GM12878 (cell line): Measurements from ENCODE around the gene TGM5. TPM values are rescaled to one million over a fixed set of nuclear protein-coding genes. Genes with fewer than 3 reads are reported as not detected.

Experiments used
- ATAC-seq: fragments of 200-7000 bp; cut with Tn5 transposase; 3 replicates; pipeline ENCODE4 v1.9.1; 2020; ENCODE audit warnings: mild to moderate bottlenecking, moderate library complexity
- BruUV-seq: library from RNA; stranded (reverse); fragments of 400-500 nt; replicated peaks from 2 replicates; lab custom pipeline; 2021; lab: Mats Ljungman, UMichigan
- CTCF ChIA-PET: fragments of 300-600 bp; sonication (Branson Sonifier 250); formaldehyde crosslinking; extraction: SDS; loops from one replicate; lab custom pipeline; 2021; ENCODE audit warnings: inconsistent platforms; lab: Yijun Ruan, JAX
- POLR2A ChIA-PET: fragments of 350-600 bp; formaldehyde crosslinking; extraction: SDS; loops from one replicate; lab custom pipeline; 2021; ENCODE audit warnings: inconsistent platforms; lab: Charles Lee
- RAD21 ChIA-PET: fragments of 300-600 bp; sonication (Branson Sonifier 250); formaldehyde crosslinking; loops from one replicate; lab custom pipeline; 2023; ENCODE audit warnings: antibody characterized with exemption; ENCODE audit not compliant: unreplicated experiment; lab: Charles Lee
- SMC1A ChIA-PET: fragments of 300-600 bp; sonication (Branson Sonifier 250); formaldehyde crosslinking; loops from one replicate; lab custom pipeline; 2023; ENCODE audit not compliant: unreplicated experiment, uncharacterized antibody; lab: Charles Lee
- DNase-seq: peaks from one replicate; pipeline ENCODE4 v3.0.0-alpha.2; 2011; ENCODE audit warnings: low read depth, low spot score
- FAIRE-seq: peaks from 3 replicates; lab custom pipeline; 2011; peaks lifted over from hg19 to GRCh38; lab: Jason Lieb, UNC
- H2AFZ ChIP-seq: 2 replicates; pipeline ENCODE4 v1.6.0; 2011; ENCODE audit warnings: low read depth, low read length, control low read depth; ENCODE audit not compliant: control insufficient read depth
- H3K27ac ChIP-seq: 2 replicates; pipeline ENCODE4 v1.5.1; 2011; ENCODE audit warnings: control low read depth; ENCODE audit not compliant: control insufficient read depth, insufficient read depth
- H3K27me3 ChIP-seq, 2 experiments: replicated peaks in 1 of 2; 2 replicates each; pipeline versions ENCODE4 v1.6.0 to v1.6.1; 2011; ENCODE audit warnings: low read length in 1 of 2; ENCODE audit not compliant: control insufficient read depth in 2 of 2, insufficient read depth in 2 of 2
- H3K36me3 ChIP-seq, 2 experiments: 2 replicates each; pipeline ENCODE4 v1.5.1; 2011; ENCODE audit warnings: low read length in 1 of 2; ENCODE audit not compliant: control insufficient read depth in 2 of 2, insufficient read depth in 2 of 2
- H3K4me1 ChIP-seq: 2 replicates; pipeline ENCODE4 v1.6.1; 2011; ENCODE audit warnings: mild to moderate bottlenecking, low read length, moderate library complexity, mixed read lengths; ENCODE audit not compliant: control insufficient read depth, insufficient read depth
- H3K4me2 ChIP-seq: 2 replicates; pipeline ENCODE4 v1.6.0; 2011; ENCODE audit warnings: control low read depth; ENCODE audit not compliant: control insufficient read depth, insufficient read depth
- H3K4me3 ChIP-seq: fragments of 200-600 bp; sonication (generic); 2 replicates; pipeline ENCODE4 v1.5.1; 2016
- H3K79me2 ChIP-seq: 2 replicates; pipeline ENCODE4 v1.6.0; 2011; ENCODE audit warnings: low read length; ENCODE audit not compliant: control insufficient read depth, insufficient read depth
- H3K9ac ChIP-seq: 2 replicates; pipeline ENCODE4 v1.8.0; 2011; ENCODE audit warnings: low read length, control low read depth, mixed read lengths; ENCODE audit not compliant: control insufficient read depth, insufficient read depth
- H3K9me3 ChIP-seq: replicated peaks from 3 replicates; pipeline ENCODE4 v1.5.1; 2011; ENCODE audit warnings: mild to moderate bottlenecking, low read length; ENCODE audit not compliant: control insufficient read depth, insufficient read depth
- H4K20me1 ChIP-seq: 2 replicates; pipeline ENCODE4 v1.6.0; 2011; ENCODE audit not compliant: control insufficient read depth, insufficient read depth
- ATF2 ChIP-seq: IDR thresholded peaks from 2 replicates; pipeline ENCODE4 v1.6.1; 2012; ENCODE audit warnings: low read length, inconsistent platforms
- BMI1 ChIP-seq: fragments of 450-650 bp; IDR thresholded peaks from 2 replicates; pipeline ENCODE4 v1.6.1; 2016; ENCODE audit warnings: mild to moderate bottlenecking, moderate library complexity, borderline replicate concordance
- CHD1 ChIP-seq: IDR thresholded peaks from 2 replicates; pipeline ENCODE4 v1.6.1; 2012; ENCODE audit warnings: low read depth, low read length, improper control_type of control experiment
- CHD4 ChIP-seq: fragments of 200-600 bp; sonication (generic); IDR thresholded peaks from 2 replicates; pipeline ENCODE4 v1.6.1; 2016; ENCODE audit warnings: mild to moderate bottlenecking
- HCFC1 ChIP-seq: fragments of 150-350 bp; IDR thresholded peaks from 2 replicates; pipeline ENCODE4 v1.6.1; 2014; ENCODE audit warnings: low read length
- HDAC6 ChIP-seq: fragments of 200-600 bp; sonication (generic); IDR thresholded peaks from one replicate; pipeline ENCODE4 v1.8.0; 2017; ENCODE audit warnings: antibody characterized with exemption; ENCODE audit not compliant: unreplicated experiment
- IRF3 ChIP-seq: fragments of 450-650 bp; IDR thresholded peaks from 2 replicates; pipeline ENCODE4 v1.6.1; 2014; ENCODE audit warnings: mild to moderate bottlenecking
- JUND ChIP-seq: IDR thresholded peaks from 2 replicates; pipeline ENCODE4 v1.6.1; 2012; ENCODE audit warnings: low read depth, mild to moderate bottlenecking, low read length, improper control_type of control experiment, moderate library complexity
- NFIC ChIP-seq: IDR thresholded peaks from 2 replicates; pipeline ENCODE4 v1.6.1; 2012; ENCODE audit warnings: low read depth, mild to moderate bottlenecking, inconsistent platforms, low read length, moderate library complexity
- NKRF ChIP-seq: fragments of 450-650 bp; conservative IDR thresholded peaks from 2 replicates; pipeline ENCODE4 v1.6.1; 2017; ENCODE audit warnings: mild to moderate bottlenecking, moderate library complexity
- NR2C1 ChIP-seq: fragments of 450-650 bp; IDR thresholded peaks from 2 replicates; pipeline ENCODE4 v1.6.1; 2017; ENCODE audit warnings: antibody characterized with exemption, mild to moderate bottlenecking, moderate library complexity
- PAX8 ChIP-seq: fragments of 450-650 bp; IDR thresholded peaks from 2 replicates; pipeline ENCODE4 v1.6.1; 2017; ENCODE audit warnings: mild to moderate bottlenecking, moderate library complexity
- PKNOX1 ChIP-seq: fragments of 450-650 bp; IDR thresholded peaks from 2 replicates; pipeline ENCODE4 v1.6.1; 2016; ENCODE audit warnings: mild to moderate bottlenecking
- POLR2AphosphoS5 ChIP-seq: IDR thresholded peaks from 2 replicates; pipeline ENCODE4 v1.6.1; 2011; ENCODE audit warnings: mild to moderate bottlenecking, low read length, inconsistent platforms
- SIX5 ChIP-seq: IDR thresholded peaks from 2 replicates; pipeline ENCODE4 v1.6.1; 2011; ENCODE audit warnings: mild to moderate bottlenecking, low read depth, low read length, moderate library complexity; ENCODE audit not compliant: severe bottlenecking
- SUZ12 ChIP-seq: fragments of 200-600 bp; sonication (generic); IDR thresholded peaks from one replicate; pipeline ENCODE4 v1.6.1; 2018; ENCODE audit warnings: antibody characterized with exemption, mild to moderate bottlenecking; ENCODE audit not compliant: unreplicated experiment
- TCF7 ChIP-seq: IDR thresholded peaks from 2 replicates; pipeline ENCODE4 v1.6.1; 2014; ENCODE audit warnings: antibody characterized with exemption, borderline replicate concordance
- YBX1 ChIP-seq: fragments of 450-650 bp; IDR thresholded peaks from 2 replicates; pipeline ENCODE4 v1.6.1; 2016; ENCODE audit warnings: antibody characterized with exemption
- ZNF217 ChIP-seq: fragments of 450-650 bp; IDR thresholded peaks from 2 replicates; pipeline ENCODE4 v1.6.1; 2017; ENCODE audit warnings: antibody characterized with exemption, mild to moderate bottlenecking
- ZNF24 ChIP-seq: fragments of 450-650 bp; IDR thresholded peaks from 2 replicates; pipeline ENCODE4 v1.6.1; 2017; ENCODE audit warnings: antibody characterized with exemption, mild to moderate bottlenecking
- ZSCAN29 ChIP-seq: fragments of 450-650 bp; IDR thresholded peaks from 2 replicates; pipeline ENCODE4 v1.6.1; 2017; ENCODE audit warnings: mild to moderate bottlenecking, moderate library complexity
- WGBS: methylation state at CpG from one replicate; pipeline ENCODE4 v1.1.6; 2016; ENCODE audit warnings: low lambda C conversion rate; ENCODE audit not compliant: insufficient replicate concordance, insufficient coverage; ENCODE audit errors: missing lambda C conversion rate; 5-methylcytosine and 5-hydroxymethylcytosine counted together
- in situ Hi-C: fragments of 300-500 bp; cut with MboI; formaldehyde crosslinking; loops from 9 replicates; pipeline ENCODE4 v1.14.3; 2018; ENCODE audit warnings: mixed read lengths
- intact Hi-C: fragments of 100-400 bp; cut with micrococcal nuclease; formaldehyde crosslinking; loops from one replicate; pipeline ENCODE4 v1.14.2; 2022; ENCODE audit not compliant: unreplicated experiment
- polyA plus RNA-seq, 11 experiments: library from polyadenylated mRNA; depleted of rRNA in 4 of 11; unstranded in 6 of 11; stranded (reverse) in 5 of 11; fragments of >200 nt; fragmentation: Nextera tagmentation in 4 of 11; fragmentation: Illumina TruSeq in 1 of 11; extraction: Ambion mirVana in 4 of 11; extraction: Trizol in 1 of 11; gene quantifications; 1 replicate in 1 of 11; 2 replicates in 10 of 11; pipeline versions ENCODE4 v1.2.1 to v1.2.3, GENCODE V29; 2011 to 2016; ENCODE audit warnings: inconsistent platforms in 2 of 11, missing spikeins in 2 of 11, low read depth in 1 of 11
- total RNA-seq, 4 experiments: library from RNA; depleted of rRNA in 3 of 4; stranded (reverse); fragments of >200 nt in 3 of 4; fragmentation: Illumina TruSeq in 1 of 4; extraction: Trizol in 1 of 4; gene quantifications; 2 replicates each; pipeline versions ENCODE4 v1.2.1 to v1.2.3, GENCODE V29; 2013 to 2021

Gene TGM5
- total and polyA plus RNA-seq, 10 of the 15 experiments (the other 5 are each of a cell fraction or from before 2014, with no cell fraction given) = 4.4 to 27.1 (median 5.6) TPM

- no peaks in the 10 kb centered on the region for H3K27me3 ChIP-seq
- ATAC-seq = peak; percentile 72
- in situ Hi-C loops (no loop called here), intact Hi-C loops (loop anchor here (1.0 kb wide), 1 partner anchor 10 kb away; no protein-coding TSS in a partner anchor)
- ChIA-PET POLR2A (interaction anchor here (1.0 kb wide), 2 partner anchors 8 to 18 kb away, joined by 3 read pairs; no protein-coding TSS in a partner anchor), RAD21 (interaction anchor here (0.9 to 7.9 kb wide), 5 partner anchors 11 to 35 kb away, joined by 3 to 76 read pairs (median 12); partner anchors contain the start of gene TGM5), CTCF (interaction anchor here (1.4 to 8.9 kb wide), 2 partner anchors 23 to 36 kb away, joined by 8 to 86 read pairs; no protein-coding TSS in a partner anchor), SMC1A (interaction anchor here (1.2 to 2.7 kb wide), 4 partner anchors 8 to 36 kb away, joined by 3 to 12 read pairs (median 12); no protein-coding TSS in a partner anchor)
- peaks cover 54% of the 10 kb centered on the region for H3K4me1 ChIP-seq
- H3K4me2 ChIP-seq = peak overlapping the region; percentile 65
- H2AFZ ChIP-seq = peak overlapping the region; percentile 46; the same call in 1 of the 2 replicates
- 0 out of 2 replicates have a peak overlapping the region, but pooled peaks have one; percentile 5 for H3K4me3 ChIP-seq
- peak; percentile 94 for DNase-seq
- peak overlapping the region; percentile 53 for H3K9ac ChIP-seq
- peak overlapping the region; percentile 80 for H3K27ac ChIP-seq
- WGBS = 0% methylated on average over 5 of the region's 5 CpGs
- H3K79me2 ChIP-seq = no peaks in the 10 kb centered on the region
- BruUV-seq = no TSS peak
- H3K36me3 ChIP-seq = no peaks in the 10 kb centered on the region
- peak; percentile 64 for FAIRE-seq
- H4K20me1 ChIP-seq = no peaks in the 10 kb centered on the region
- no peaks in the 10 kb centered on the region for H3K9me3 ChIP-seq
- TF ChIP-seq HCFC1 (no peak), ZNF24 (peak; percentile 97), POLR2AphosphoS5 (peak; percentile 33; the same call in 1 of the 2 replicates), SIX5 (no peak), ZNF217 (peak; percentile 90), IRF3 (no peak), CHD4 (no peak), PKNOX1 (peak; percentile 75), ATF2 (peak; percentile 97), YBX1 (no peak), TCF7 (no peak), NFIC (peak; percentile 98), JUND (peak; percentile 87; the same call in 1 of the 2 replicates), HDAC6 (no peak), ZSCAN29 (no peak), SUZ12 (no peak), BMI1 (peak; percentile 74), NR2C1 (no peak), CHD1 (no peak), PAX8 (no peak), NKRF (peak; percentile 40; the same call in 1 of the 2 replicates)
Observed at GRCh38 chr15:43249699-43250203, 17.0 kb downstream of the TGM5 start.
